Measurements from ENCODE around the gene SLC1A3.
A peak's percentile ranks its signal among the peaks of the same experiment; 100 is the strongest.
"Not testable (repeated sequence)": the region's sequence is repeated elsewhere in the genome, so short reads cannot be mapped to it uniquely, and the experiment has no call there.

Gene SLC1A3
- total RNA-seq: 0 to 0.66 (median 0.11) reads per million in 9 experiments

DNA sequence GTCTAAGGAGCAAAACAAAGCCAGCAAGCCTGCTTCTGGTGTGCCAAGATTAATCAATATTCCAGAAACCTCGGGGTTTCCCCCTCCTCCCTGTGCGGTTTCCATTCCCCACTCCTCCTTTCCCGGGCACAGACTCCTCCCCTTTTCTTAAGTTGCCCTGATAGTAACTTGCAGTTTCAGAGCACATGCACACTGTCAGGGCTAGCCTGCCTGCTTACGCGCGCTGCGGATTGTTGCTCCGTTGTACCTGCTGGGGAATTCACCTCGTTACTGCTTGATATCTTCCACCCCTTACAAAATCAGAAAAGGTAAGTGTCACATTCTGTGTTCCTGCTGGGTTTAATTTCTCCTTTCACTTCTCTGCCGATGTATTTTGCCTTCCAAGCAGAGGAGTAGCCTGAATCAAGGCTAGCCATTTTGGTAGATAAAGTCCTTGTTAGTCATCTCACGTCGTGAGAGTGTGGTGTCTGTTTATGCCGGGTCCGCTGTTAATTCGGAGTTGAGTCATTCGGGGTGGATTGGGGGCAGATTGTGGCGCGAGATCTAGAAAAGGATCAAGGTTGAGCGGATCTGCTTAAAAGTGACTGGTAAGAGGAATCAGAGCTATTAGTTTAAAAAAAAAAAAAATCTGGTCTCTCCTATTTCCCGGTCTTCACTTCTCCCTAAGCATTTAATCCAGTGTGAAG, at the start of gene SLC1A3:
Gene SLC1A3 (plus strand): TSS at position 179 of the 686 bp plus-strand sequence. CDS start 1,818 bp downstream, outside the sequence.
- H3K4me3 Mint-ChIP-seq: peak within 1 kb of the TSS; percentile 30 to 45
- ATAC-seq (replicated peaks): no peak
- H3K27ac Mint-ChIP-seq: no peak within 1 kb of the TSS
- peaks cover 48 to 61% of the 10 kb centered on the region in 2 donors for H3K27me3 Mint-ChIP-seq
- H3K9me3 Mint-ChIP-seq: no peaks in the 10 kb centered on the region
- H3K4me1 Mint-ChIP-seq (ENCODE audit: low read depth in 2 of 2): peaks cover 7 to 10% of the 10 kb centered on the region in 2 donors
- H3K36me3 Mint-ChIP-seq (ENCODE audit: insufficient read depth): peaks cover 6% of the 10 kb centered on the region
- DNase-seq: no peak

DNA sequence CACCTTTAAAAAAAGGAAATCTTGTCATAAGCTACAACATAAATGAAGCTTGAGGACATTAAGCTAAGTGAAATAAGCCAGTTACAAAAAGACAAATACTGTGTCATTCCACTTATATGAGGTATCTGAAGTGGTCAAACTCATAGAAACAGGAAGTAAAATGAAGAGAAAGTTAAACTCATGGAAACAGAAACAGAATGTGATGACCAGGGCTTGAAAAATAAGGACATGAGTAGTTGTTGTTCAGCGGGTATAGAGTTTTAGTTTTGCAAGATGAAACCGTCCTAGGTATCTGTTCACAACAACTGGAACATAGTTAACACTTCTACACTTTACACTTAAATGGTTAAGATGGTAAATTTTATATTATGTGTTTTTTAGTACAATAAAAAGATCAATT, 47.8 kb upstream of the SLC1A3 start:
- H3K4me3 Mint-ChIP-seq: no peak overlapping the region
- no peak overlapping the region for H3K27ac Mint-ChIP-seq
- no peaks in the 10 kb centered on the region for H3K27me3 Mint-ChIP-seq
- H3K9me3 Mint-ChIP-seq: no peaks in the 10 kb centered on the region
- no peaks in the 10 kb centered on the region for H3K4me1 Mint-ChIP-seq (ENCODE audit: low read depth in 2 of 2)
- H3K36me3 Mint-ChIP-seq (ENCODE audit: insufficient read depth): peaks cover 3% of the 10 kb centered on the region
- ATAC-seq (replicated peaks): no peak
- no peak for DNase-seq

DNA sequence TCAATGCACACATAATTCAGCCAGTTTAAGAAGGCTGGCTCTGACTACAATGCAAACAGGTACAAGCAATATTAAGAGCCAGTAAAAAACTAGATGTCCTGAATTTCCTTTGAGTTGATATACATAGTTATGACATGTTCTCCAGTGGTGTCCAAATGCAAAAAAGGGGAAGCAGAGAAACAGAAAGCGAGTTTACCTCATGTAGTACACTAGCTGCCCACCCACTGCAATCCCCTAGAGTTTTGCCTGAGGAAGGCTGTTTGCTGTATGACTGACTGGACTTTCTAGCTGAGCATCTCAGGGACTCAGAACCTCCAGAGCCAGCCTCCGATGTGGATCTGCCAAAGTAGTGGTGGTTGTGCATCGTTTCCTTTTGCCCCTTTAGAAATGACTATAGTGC, 44.8 kb upstream of the SLC1A3 start:
- H3K36me3 Mint-ChIP-seq (ENCODE audit: insufficient read depth): peaks cover 3% of the 10 kb centered on the region
- no peaks in the 10 kb centered on the region for H3K9me3 Mint-ChIP-seq
- H3K4me1 Mint-ChIP-seq (ENCODE audit: low read depth in 2 of 2): no peaks in the 10 kb centered on the region
- no peak overlapping the region for H3K4me3 Mint-ChIP-seq
- ATAC-seq (replicated peaks): no peak
- no peaks in the 10 kb centered on the region for H3K27me3 Mint-ChIP-seq
- no peak overlapping the region for H3K27ac Mint-ChIP-seq
- DNase-seq: no peak

DNA sequence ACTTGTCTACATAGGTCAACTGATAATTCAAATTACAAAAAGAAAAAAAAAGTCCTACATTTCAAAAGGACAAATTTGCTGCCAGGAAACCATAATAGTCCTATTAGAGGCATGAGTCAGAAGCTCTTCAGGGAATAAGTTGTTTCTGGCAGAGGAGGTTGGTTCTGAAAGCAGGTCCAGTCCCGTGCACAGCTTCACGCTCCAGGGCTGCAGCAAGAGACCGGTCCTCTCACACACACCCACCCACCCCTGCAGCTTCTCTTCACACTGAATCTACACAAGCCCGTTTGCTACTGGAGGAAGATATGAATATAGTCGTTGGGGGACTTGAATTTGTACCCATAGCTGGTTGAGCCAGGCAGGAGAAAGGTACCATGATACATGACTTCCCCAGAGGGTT, 36.9 kb upstream of the SLC1A3 start:
- no peaks in the 10 kb centered on the region for H3K9me3 Mint-ChIP-seq
- H3K36me3 Mint-ChIP-seq (ENCODE audit: insufficient read depth): no peaks in the 10 kb centered on the region
- no peak overlapping the region for H3K27ac Mint-ChIP-seq
- H3K4me1 Mint-ChIP-seq (ENCODE audit: low read depth in 2 of 2): no peaks in the 10 kb centered on the region
- H3K4me3 Mint-ChIP-seq: no peak overlapping the region
- H3K27me3 Mint-ChIP-seq: no peaks in the 10 kb centered on the region
- DNase-seq: no peak
- ATAC-seq (replicated peaks): no peak

GRCh38 chr5:36570301-36571095, 35.9 kb upstream of the SLC1A3 start:
- no peaks in the 10 kb centered on the region for H3K36me3 Mint-ChIP-seq (ENCODE audit: insufficient read depth)
- no peaks in the 10 kb centered on the region for H3K4me1 Mint-ChIP-seq (ENCODE audit: low read depth in 2 of 2)
- ATAC-seq (replicated peaks) (no peak), DNase-seq (no peak)
- H3K9me3 Mint-ChIP-seq: no peaks in the 10 kb centered on the region
- no peaks in the 10 kb centered on the region for H3K27me3 Mint-ChIP-seq
- no peak overlapping the region for H3K27ac Mint-ChIP-seq
- no peak overlapping the region for H3K4me3 Mint-ChIP-seq

DNA sequence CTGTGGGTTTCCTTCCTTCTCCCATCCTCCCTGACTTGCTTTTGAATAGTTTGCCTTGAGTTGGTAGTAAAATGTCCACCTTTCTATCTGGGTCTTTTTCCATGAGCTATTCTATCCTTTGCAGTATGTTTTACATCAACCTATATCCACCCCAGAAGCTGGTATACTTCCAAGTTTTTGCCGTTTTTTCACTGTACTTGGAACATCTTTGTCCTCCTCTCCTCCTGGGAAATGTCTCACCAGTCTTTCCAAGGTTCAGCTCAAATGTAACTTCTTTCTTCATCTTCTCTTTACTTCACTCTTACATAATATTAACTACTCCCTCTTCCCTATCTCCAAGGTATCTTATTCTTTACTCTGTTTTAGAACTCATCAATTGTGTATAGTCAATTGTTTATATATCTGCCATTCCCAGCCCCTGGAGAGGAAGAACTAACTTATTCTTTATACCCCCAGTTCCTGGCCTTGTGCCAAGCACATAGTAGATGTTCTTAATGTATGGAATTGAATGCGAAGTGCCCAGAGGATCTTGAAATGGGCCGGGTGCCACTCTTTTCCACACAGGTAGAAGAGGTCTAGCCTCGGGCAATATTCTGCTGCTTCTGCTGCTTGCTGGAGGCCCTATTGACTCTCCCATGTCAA, 34.9 kb upstream of the SLC1A3 start:
- Mint-ChIP-seq H3K9me3 (no peaks in the 10 kb centered on the region), H3K4me3 (no peak overlapping the region), H3K27me3 (no peaks in the 10 kb centered on the region), H3K27ac (no peak overlapping the region), H3K36me3 (ENCODE audit: insufficient read depth) (no peaks in the 10 kb centered on the region), H3K4me1 (ENCODE audit: low read depth in 2 of 2) (no peaks in the 10 kb centered on the region)
- DNase-seq (no peak), ATAC-seq (replicated peaks) (no peak)

DNA sequence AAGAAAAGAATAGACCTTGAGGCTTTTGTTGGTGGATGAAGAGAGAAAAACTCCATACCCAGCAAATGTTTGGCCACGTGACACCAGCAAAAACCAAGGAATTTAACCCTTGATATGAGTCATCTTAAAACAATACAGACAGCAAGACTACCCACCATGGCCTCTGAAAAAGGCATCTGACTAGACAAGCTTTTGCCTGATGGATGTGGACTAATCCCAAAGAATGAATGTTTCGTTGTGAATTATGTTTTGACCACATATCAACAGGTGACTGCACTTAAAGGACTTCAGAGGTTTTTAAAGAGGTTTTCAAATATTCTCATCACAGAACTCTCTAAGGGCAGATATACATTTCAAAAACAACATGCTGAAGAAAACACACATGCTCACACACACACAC, 33.0 kb upstream of the SLC1A3 start:
- ATAC-seq (replicated peaks) (no peak), DNase-seq (no peak)
- Mint-ChIP-seq H3K27me3 (no peaks in the 10 kb centered on the region), H3K36me3 (ENCODE audit: insufficient read depth) (no peaks in the 10 kb centered on the region), H3K4me1 (ENCODE audit: low read depth in 2 of 2) (no peaks in the 10 kb centered on the region), H3K4me3 (no peak overlapping the region), H3K27ac (no peak overlapping the region), H3K9me3 (no peaks in the 10 kb centered on the region)

DNA sequence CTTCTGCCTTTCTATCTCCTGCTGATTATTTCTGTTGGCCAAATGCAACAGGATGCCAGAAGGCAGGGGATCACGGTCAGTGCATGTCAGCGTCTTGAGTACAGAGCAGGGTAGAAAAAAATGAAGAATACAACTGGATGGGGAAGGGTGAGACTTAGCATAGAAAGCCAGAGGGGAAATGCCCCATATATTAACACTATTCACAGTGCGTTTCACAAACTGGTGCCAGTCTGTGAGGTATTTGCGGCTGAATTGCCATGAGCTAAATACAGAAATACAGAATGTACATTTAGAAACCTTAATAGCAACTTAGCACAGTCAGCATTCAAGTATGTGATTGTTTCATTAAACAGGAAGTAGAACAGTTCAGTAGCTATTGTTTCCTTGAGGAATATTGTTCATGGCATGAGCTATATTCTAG, 31.0 kb upstream of the SLC1A3 start:
- H3K27ac Mint-ChIP-seq: no peak overlapping the region
- DNase-seq (no peak), ATAC-seq (replicated peaks) (no peak)
- H3K4me3 Mint-ChIP-seq: no peak overlapping the region
- H3K4me1 Mint-ChIP-seq (ENCODE audit: low read depth in 2 of 2): no peaks in the 10 kb centered on the region
- H3K9me3 Mint-ChIP-seq: no peaks in the 10 kb centered on the region
- peaks cover 0 to 5% of the 10 kb centered on the region in 2 donors for H3K27me3 Mint-ChIP-seq
- H3K36me3 Mint-ChIP-seq (ENCODE audit: insufficient read depth): no peaks in the 10 kb centered on the region

DNA sequence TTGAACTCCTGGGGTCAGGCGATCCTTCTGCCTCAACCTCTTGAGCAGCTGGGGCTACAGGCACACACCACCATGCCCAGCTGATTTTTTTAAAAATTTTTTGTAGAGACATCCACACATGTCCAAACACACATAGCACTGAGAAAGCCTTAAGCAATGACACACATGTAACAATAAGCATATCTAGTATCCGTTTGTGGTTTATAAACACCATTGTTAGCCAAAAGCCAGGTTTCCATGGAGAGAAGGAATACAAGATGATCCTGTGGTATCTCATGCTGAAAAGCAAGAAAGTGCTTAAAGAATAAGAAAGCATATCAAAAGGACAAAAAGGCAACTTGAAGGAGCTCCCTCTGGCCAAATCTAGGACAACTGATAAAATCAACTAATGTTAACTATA, 29.7 kb upstream of the SLC1A3 start:
- H3K9me3 Mint-ChIP-seq: no peaks in the 10 kb centered on the region
- H3K27ac Mint-ChIP-seq: no peak overlapping the region
- H3K36me3 Mint-ChIP-seq (ENCODE audit: insufficient read depth): no peaks in the 10 kb centered on the region
- no peaks in the 10 kb centered on the region for H3K4me1 Mint-ChIP-seq (ENCODE audit: low read depth in 2 of 2)
- ATAC-seq (replicated peaks): no peak
- no peak for DNase-seq
- H3K27me3 Mint-ChIP-seq: peaks cover 5% of the 10 kb centered on the region in 2 donors
- no peak overlapping the region for H3K4me3 Mint-ChIP-seq

GRCh38 chr5:36579858-36580257, 26.5 kb upstream of the SLC1A3 start:
- DNase-seq; H3K9me3 Mint-ChIP-seq; H3K4me1 Mint-ChIP-seq (ENCODE audit: low read depth in 2 of 2); ATAC-seq (replicated peaks); H3K4me3 Mint-ChIP-seq; H3K27ac Mint-ChIP-seq; H3K36me3 Mint-ChIP-seq (ENCODE audit: insufficient read depth): not testable (repeated sequence)
- peaks cover 12 to 21% of the 10 kb centered on the region in 2 donors for H3K27me3 Mint-ChIP-seq

DNA sequence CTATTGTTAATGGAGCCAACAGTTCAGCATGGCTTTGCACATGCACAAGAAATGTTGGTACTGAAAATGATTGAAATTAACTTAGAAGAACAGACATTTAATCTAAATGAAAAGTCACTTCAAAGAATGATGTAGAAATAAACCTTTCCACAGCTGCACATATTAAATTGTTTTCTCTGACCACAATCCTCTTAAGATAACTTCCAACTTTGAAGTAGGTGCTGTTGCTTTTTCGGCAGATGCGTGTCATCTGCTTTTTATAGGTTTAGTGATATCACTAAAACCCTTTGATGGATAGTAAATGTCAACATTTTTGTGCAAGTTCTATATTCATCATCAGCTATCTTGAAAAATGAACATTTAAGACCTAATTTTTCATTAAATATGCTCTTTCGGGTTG, 25.3 kb upstream of the SLC1A3 start:
- Mint-ChIP-seq H3K4me3 (no peak overlapping the region), H3K27me3 (peaks cover 12 to 25% of the 10 kb centered on the region in 2 donors), H3K9me3 (peaks cover 0 to 7% of the 10 kb centered on the region in 2 donors), H3K36me3 (ENCODE audit: insufficient read depth) (no peaks in the 10 kb centered on the region), H3K4me1 (ENCODE audit: low read depth in 2 of 2) (no peaks in the 10 kb centered on the region), H3K27ac (no peak overlapping the region)
- DNase-seq (no peak), ATAC-seq (replicated peaks) (no peak)

DNA sequence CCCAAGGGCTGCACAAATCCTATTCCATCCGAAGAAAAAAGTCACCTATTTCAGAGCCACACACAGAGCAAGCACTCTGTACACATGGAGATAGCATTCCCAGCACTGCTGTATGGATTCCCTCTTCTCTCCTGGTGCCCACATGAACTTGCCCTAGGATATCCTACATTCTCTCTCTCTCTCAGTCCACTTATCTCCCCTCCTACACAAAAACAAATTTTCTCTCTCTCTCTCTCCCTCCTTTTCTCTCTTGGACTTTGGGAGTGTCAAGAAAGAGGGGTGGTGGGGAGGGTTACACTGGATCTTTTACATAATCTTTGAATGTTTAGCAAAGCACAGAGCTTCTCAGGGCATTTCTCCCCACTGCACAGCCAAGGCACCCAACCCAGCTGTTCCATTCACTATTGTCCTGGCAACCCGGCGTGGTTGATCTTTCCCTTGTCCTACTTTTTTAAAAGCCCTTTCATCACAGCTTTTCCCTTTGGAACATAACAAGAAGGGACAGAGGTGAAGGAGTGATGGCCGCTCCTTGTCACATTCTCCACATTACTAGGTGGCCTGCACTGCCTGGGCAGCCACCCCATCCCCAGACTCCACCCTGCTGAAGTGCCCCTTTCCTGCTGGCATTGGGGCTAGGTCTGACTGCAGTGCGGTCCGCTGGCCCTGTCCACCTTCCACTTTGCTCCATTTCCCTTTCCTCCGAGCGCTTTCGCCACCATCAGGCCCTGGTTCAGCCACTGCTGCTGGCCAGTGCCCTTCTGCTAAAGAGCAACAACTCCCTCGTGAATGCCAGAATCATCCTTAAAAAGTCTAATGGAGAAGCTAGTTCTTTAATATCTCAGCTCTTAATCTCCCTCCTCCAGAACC, 22.2 kb upstream of the SLC1A3 start:
- H3K4me1 Mint-ChIP-seq (ENCODE audit: low read depth in 2 of 2): no peaks in the 10 kb centered on the region
- H3K4me3 Mint-ChIP-seq: no peak overlapping the region
- no peak overlapping the region for H3K27ac Mint-ChIP-seq
- H3K9me3 Mint-ChIP-seq: peaks cover 0 to 7% of the 10 kb centered on the region in 2 donors
- DNase-seq: no peak
- H3K27me3 Mint-ChIP-seq: peaks cover 18 to 25% of the 10 kb centered on the region in 2 donors
- ATAC-seq (replicated peaks): no peak
- H3K36me3 Mint-ChIP-seq (ENCODE audit: insufficient read depth): no peaks in the 10 kb centered on the region

- Mint-ChIP-seq H3K36me3 (ENCODE audit: insufficient read depth) (no peaks in the 10 kb centered on the region), H3K4me1 (ENCODE audit: low read depth in 2 of 2) (no peaks in the 10 kb centered on the region), H3K4me3 (no peak overlapping the region), H3K27me3 (peaks cover 14 to 25% of the 10 kb centered on the region in 2 donors), H3K9me3 (peaks cover 0 to 7% of the 10 kb centered on the region in 2 donors), H3K27ac (no peak overlapping the region)
- ATAC-seq (replicated peaks): no peak
- DNase-seq: no peak
Measured at GRCh38 chr5:36585701-36586100, 20.7 kb upstream of the SLC1A3 start.

Measured in effector memory CD8-positive, alpha-beta T cell (primary cell).